GM12878 (cell line): ENCODE measurements around the gene LDLRAD3.

Source experiments
- CBFB ChIP-seq: IDR thresholded peaks from 2 replicates; pipeline ENCODE4 v1.6.1; 2016; ENCODE audit warnings: antibody characterized with exemption, low read depth
- CREB1 ChIP-seq: IDR thresholded peaks from 2 replicates; pipeline ENCODE4 v1.6.1; 2012; ENCODE audit warnings: low read depth, mild to moderate bottlenecking, inconsistent platforms
- EGR1 ChIP-seq, 2 experiments: IDR thresholded peaks; 1 replicate in 1 of 2; 2 replicates in 1 of 2; pipeline ENCODE4 v1.6.1; 2011 to 2012; ENCODE audit warnings: low read depth in 2 of 2, low read length in 2 of 2, borderline replicate concordance in 1 of 2, mild to moderate bottlenecking in 1 of 2, moderate library complexity in 1 of 2
- EZH2 ChIP-seq: IDR thresholded peaks from 2 replicates; pipeline ENCODE4 v1.6.1; 2012; ENCODE audit warnings: low read depth, mild to moderate bottlenecking, control low read depth, inconsistent platforms, low read length, borderline replicate concordance; ENCODE audit not compliant: control insufficient read depth
- JUND ChIP-seq: IDR thresholded peaks from 2 replicates; pipeline ENCODE4 v1.6.1; 2012; ENCODE audit warnings: low read depth, mild to moderate bottlenecking, low read length, improper control_type of control experiment, moderate library complexity
- KAT2A ChIP-seq: conservative IDR thresholded peaks from 2 replicates; pipeline ENCODE4 v1.6.1; 2011; ENCODE audit warnings: low read depth, low read length; ENCODE audit not compliant: control insufficient read depth
- MXI1 ChIP-seq: fragments of 150-350 bp; IDR thresholded peaks from 2 replicates; pipeline ENCODE4 v1.6.1; 2011; ENCODE audit warnings: low read depth, mild to moderate bottlenecking, inconsistent platforms, low read length, improper control_type of control experiment
- NFYB ChIP-seq: IDR thresholded peaks from 2 replicates; pipeline ENCODE4 v1.6.1; 2011; ENCODE audit warnings: low read depth, mild to moderate bottlenecking, low read length, improper control_type of control experiment, moderate library complexity; ENCODE audit not compliant: insufficient read depth
- POLR2A ChIP-seq: IDR thresholded peaks from 2 replicates; pipeline ENCODE4 v1.6.1; 2011; ENCODE audit warnings: low read depth, mild to moderate bottlenecking, low read length
- SP1 ChIP-seq: IDR thresholded peaks from one replicate; pipeline ENCODE4 v1.6.1; 2011; ENCODE audit warnings: low read depth, low read length
- TF ChIP-seq, protein P1 (sequence below), 3 experiments: IDR thresholded peaks in 2 of 3; conservative IDR thresholded peaks in 1 of 3; 2 replicates each; pipeline ENCODE4 v1.5.1; 2011; ENCODE audit warnings: low read depth in 3 of 3, low read length in 3 of 3, mild to moderate bottlenecking in 3 of 3, control low read depth in 2 of 3, moderate library complexity in 2 of 3, inconsistent platforms in 1 of 3, mixed read lengths in 1 of 3; ENCODE audit not compliant: control insufficient read depth in 2 of 3, insufficient read depth in 1 of 3; ENCODE audit errors: extremely low read depth in 1 of 3
- TF ChIP-seq, protein P2 (sequence below): fragments of 150-350 bp; IDR thresholded peaks from 2 replicates; pipeline ENCODE4 v1.6.1; 2016; ENCODE audit warnings: low read depth, low read length
- TF ChIP-seq, protein P3 (sequence below): fragments of 450-650 bp; IDR thresholded peaks from 2 replicates; pipeline ENCODE4 v1.6.1; 2017; ENCODE audit warnings: mild to moderate bottlenecking, moderate library complexity

DNA sequence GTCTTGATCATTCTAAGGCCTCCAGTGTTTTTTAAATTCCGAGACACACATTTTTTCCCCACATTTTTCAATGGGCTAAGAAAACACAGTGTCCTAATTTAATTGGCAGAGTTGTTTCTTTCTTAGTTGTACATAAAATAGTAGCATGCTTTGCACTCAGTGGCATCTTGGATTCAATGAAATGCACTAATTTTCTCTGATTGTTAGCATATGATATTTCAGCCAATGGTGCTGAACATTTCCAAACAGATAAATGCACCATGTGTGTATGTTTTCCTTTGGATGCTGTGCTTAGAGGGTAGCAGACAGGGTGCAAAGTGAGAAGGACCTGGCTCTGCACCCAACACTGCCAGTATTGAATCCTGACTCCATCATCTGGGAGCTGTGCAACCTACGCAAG is 103.5 kb downstream of the LDLRAD3 start:
- TF ChIP-seq, protein P1, sequence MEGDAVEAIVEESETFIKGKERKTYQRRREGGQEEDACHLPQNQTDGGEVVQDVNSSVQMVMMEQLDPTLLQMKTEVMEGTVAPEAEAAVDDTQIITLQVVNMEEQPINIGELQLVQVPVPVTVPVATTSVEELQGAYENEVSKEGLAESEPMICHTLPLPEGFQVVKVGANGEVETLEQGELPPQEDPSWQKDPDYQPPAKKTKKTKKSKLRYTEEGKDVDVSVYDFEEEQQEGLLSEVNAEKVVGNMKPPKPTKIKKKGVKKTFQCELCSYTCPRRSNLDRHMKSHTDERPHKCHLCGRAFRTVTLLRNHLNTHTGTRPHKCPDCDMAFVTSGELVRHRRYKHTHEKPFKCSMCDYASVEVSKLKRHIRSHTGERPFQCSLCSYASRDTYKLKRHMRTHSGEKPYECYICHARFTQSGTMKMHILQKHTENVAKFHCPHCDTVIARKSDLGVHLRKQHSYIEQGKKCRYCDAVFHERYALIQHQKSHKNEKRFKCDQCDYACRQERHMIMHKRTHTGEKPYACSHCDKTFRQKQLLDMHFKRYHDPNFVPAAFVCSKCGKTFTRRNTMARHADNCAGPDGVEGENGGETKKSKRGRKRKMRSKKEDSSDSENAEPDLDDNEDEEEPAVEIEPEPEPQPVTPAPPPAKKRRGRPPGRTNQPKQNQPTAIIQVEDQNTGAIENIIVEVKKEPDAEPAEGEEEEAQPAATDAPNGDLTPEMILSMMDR (IDR thresholded peaks at IDR 0.05 in 2 of 3, conservative IDR thresholded peaks at IDR 0.05 in 1 of 3; ENCODE audit: control insufficient read depth in 2 of 3, extremely low read depth in 1 of 3, insufficient read depth in 1 of 3, low read depth in 3 of 3, low read length in 3 of 3): no peak
- TF ChIP-seq CBFB (no peak), NFYB (no peak), EZH2 (no peak), CREB1 (no peak), MXI1 (no peak), JUND (no peak), KAT2A (no peak), EGR1 (IDR thresholded peaks at IDR 0.05; ENCODE audit: borderline replicate concordance in 1 of 2, low read depth in 2 of 2, low read length in 2 of 2) (no peak), POLR2A (no peak), SP1 (no peak)
- TF ChIP-seq, protein P2, sequence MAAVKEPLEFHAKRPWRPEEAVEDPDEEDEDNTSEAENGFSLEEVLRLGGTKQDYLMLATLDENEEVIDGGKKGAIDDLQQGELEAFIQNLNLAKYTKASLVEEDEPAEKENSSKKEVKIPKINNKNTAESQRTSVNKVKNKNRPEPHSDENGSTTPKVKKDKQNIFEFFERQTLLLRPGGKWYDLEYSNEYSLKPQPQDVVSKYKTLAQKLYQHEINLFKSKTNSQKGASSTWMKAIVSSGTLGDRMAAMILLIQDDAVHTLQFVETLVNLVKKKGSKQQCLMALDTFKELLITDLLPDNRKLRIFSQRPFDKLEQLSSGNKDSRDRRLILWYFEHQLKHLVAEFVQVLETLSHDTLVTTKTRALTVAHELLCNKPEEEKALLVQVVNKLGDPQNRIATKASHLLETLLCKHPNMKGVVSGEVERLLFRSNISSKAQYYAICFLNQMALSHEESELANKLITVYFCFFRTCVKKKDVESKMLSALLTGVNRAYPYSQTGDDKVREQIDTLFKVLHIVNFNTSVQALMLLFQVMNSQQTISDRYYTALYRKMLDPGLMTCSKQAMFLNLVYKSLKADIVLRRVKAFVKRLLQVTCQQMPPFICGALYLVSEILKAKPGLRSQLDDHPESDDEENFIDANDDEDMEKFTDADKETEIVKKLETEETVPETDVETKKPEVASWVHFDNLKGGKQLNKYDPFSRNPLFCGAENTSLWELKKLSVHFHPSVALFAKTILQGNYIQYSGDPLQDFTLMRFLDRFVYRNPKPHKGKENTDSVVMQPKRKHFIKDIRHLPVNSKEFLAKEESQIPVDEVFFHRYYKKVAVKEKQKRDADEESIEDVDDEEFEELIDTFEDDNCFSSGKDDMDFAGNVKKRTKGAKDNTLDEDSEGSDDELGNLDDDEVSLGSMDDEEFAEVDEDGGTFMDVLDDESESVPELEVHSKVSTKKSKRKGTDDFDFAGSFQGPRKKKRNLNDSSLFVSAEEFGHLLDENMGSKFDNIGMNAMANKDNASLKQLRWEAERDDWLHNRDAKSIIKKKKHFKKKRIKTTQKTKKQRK: no peak
- TF ChIP-seq, protein P3, sequence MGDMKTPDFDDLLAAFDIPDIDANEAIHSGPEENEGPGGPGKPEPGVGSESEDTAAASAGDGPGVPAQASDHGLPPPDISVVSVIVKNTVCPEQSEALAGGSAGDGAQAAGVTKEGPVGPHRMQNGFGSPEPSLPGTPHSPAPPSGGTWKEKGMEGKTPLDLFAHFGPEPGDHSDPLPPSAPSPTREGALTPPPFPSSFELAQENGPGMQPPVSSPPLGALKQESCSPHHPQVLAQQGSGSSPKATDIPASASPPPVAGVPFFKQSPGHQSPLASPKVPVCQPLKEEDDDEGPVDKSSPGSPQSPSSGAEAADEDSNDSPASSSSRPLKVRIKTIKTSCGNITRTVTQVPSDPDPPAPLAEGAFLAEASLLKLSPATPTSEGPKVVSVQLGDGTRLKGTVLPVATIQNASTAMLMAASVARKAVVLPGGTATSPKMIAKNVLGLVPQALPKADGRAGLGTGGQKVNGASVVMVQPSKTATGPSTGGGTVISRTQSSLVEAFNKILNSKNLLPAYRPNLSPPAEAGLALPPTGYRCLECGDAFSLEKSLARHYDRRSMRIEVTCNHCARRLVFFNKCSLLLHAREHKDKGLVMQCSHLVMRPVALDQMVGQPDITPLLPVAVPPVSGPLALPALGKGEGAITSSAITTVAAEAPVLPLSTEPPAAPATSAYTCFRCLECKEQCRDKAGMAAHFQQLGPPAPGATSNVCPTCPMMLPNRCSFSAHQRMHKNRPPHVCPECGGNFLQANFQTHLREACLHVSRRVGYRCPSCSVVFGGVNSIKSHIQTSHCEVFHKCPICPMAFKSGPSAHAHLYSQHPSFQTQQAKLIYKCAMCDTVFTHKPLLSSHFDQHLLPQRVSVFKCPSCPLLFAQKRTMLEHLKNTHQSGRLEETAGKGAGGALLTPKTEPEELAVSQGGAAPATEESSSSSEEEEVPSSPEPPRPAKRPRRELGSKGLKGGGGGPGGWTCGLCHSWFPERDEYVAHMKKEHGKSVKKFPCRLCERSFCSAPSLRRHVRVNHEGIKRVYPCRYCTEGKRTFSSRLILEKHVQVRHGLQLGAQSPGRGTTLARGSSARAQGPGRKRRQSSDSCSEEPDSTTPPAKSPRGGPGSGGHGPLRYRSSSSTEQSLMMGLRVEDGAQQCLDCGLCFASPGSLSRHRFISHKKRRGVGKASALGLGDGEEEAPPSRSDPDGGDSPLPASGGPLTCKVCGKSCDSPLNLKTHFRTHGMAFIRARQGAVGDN: no peak
